ENCODE measurements around the gene NRXN3. TPM values are rescaled to one million over a fixed set of nuclear protein-coding genes. Genes with fewer than 3 reads are reported as not detected.

Gene NRXN3
- total and polyA plus RNA-seq, 4 donors: 1.4 to 8.3 (median 4.4) TPM

- no peak for ATAC-seq (ENCODE audit: insufficient read depth, low FRiP score)
- DNase-seq: peak in 1 of 3 donors; percentile 48
- Histone ChIP-seq H3K27me3 (ENCODE audit: control insufficient read depth in 3 of 3, insufficient read depth in 3 of 3, low read length in 2 of 3) (no peaks in the 10 kb centered on the region), H3K9ac (ENCODE audit: insufficient read depth in 1 of 2, low read length in 2 of 2) (no peak overlapping the region), H3K4me3 (no peak overlapping the region), H3K36me3 (ENCODE audit: control insufficient read depth in 4 of 4, insufficient read depth in 4 of 4, low read length in 4 of 4) (no peaks in the 10 kb centered on the region), H3K9me3 (ENCODE audit: control insufficient read depth in 4 of 4, insufficient read depth in 3 of 4, low read length in 3 of 4) (no peaks in the 10 kb centered on the region), H3K27ac (ENCODE audit: low read depth in 1 of 2, low read length in 1 of 2) (no peak overlapping the region), H3K4me1 (ENCODE audit: control insufficient read depth in 5 of 5, insufficient read depth in 5 of 5, low read length in 5 of 5) (no peaks in the 10 kb centered on the region)
- TF ChIP-seq CTCF (IDR thresholded peaks at IDR 0.05; ENCODE audit: control extremely low read depth, extremely low read depth): peak; percentile 10
- WGBS, 2 donors: 44 to 47% methylated on average over 8 of the region's 8 CpGs
Observed at GRCh38 chr14:79011091-79011919, 841.1 kb downstream of the NRXN3 start.

- TF ChIP-seq CTCF (IDR thresholded peaks at IDR 0.05; ENCODE audit: control extremely low read depth, extremely low read depth): no peak
- Histone ChIP-seq H3K36me3 (ENCODE audit: control insufficient read depth in 4 of 4, insufficient read depth in 4 of 4, low read length in 4 of 4) (no peaks in the 10 kb centered on the region), H3K27ac (ENCODE audit: low read depth in 1 of 2, low read length in 1 of 2) (no peak overlapping the region), H3K4me3 (no peak overlapping the region), H3K27me3 (ENCODE audit: control insufficient read depth in 3 of 3, insufficient read depth in 3 of 3, low read length in 2 of 3) (no peaks in the 10 kb centered on the region), H3K9ac (ENCODE audit: insufficient read depth in 1 of 2, low read length in 2 of 2) (no peak overlapping the region), H3K9me3 (ENCODE audit: control insufficient read depth in 4 of 4, insufficient read depth in 3 of 4, low read length in 3 of 4) (no peaks in the 10 kb centered on the region), H3K4me1 (ENCODE audit: control insufficient read depth in 5 of 5, insufficient read depth in 5 of 5, low read length in 5 of 5) (no peaks in the 10 kb centered on the region)
- no peak for ATAC-seq (ENCODE audit: insufficient read depth, low FRiP score)
- DNase-seq: no peak
Observed at GRCh38 chr14:79011920-79012204, 841.7 kb downstream of the NRXN3 start.

GRCh38 chr14:79016828-79017505 is 846.8 kb downstream of the NRXN3 start:
- no peak for ATAC-seq (ENCODE audit: insufficient read depth, low FRiP score)
- Histone ChIP-seq H3K9me3 (ENCODE audit: control insufficient read depth in 4 of 4, insufficient read depth in 3 of 4, low read length in 3 of 4) (no peaks in the 10 kb centered on the region), H3K27me3 (ENCODE audit: control insufficient read depth in 3 of 3, insufficient read depth in 3 of 3, low read length in 2 of 3) (no peaks in the 10 kb centered on the region), H3K4me1 (ENCODE audit: control insufficient read depth in 5 of 5, insufficient read depth in 5 of 5, low read length in 5 of 5) (peaks cover 0 to 4% (median 0%) of the 10 kb centered on the region in 5 donors), H3K36me3 (ENCODE audit: control insufficient read depth in 4 of 4, insufficient read depth in 4 of 4, low read length in 4 of 4) (no peaks in the 10 kb centered on the region), H3K27ac (ENCODE audit: low read depth in 1 of 2, low read length in 1 of 2) (no peak overlapping the region), H3K4me3 (no peak overlapping the region), H3K9ac (ENCODE audit: insufficient read depth in 1 of 2, low read length in 2 of 2) (no peak overlapping the region)
- DNase-seq: no peak
- WGBS, 2 donors: 71 to 81% methylated on average over 7 of the region's 7 CpGs
- TF ChIP-seq CTCF (IDR thresholded peaks at IDR 0.05; ENCODE audit: control extremely low read depth, extremely low read depth): no peak

Measured in lung (tissue), 12 donors.